Mucosa of descending colon (tissue), 3 donors: Measurements from ENCODE around the gene UBQLN1. TPM values are rescaled to one million over a fixed set of nuclear protein-coding genes. Genes with fewer than 3 reads are reported as not detected.

Source experiments
- ATAC-seq: fragments of 200-7000 bp; cut with Tn5 transposase; one replicate; pipeline ENCODE4 v1.9.1; 2020; ENCODE audit warnings: mild to moderate bottlenecking, moderate library complexity
- DNase-seq, 3 donors: peaks; one replicate each; pipeline ENCODE4 v3.0.0-alpha.2; 2020
- H3K36me3 ChIP-seq: fragments of 200-600 bp; one replicate; pipeline ENCODE4 v1.8.0; 2021; ENCODE audit warnings: low read depth, mild to moderate bottlenecking
- H3K4me1 ChIP-seq: fragments of 200-600 bp; one replicate; pipeline ENCODE4 v1.8.0; 2021; ENCODE audit warnings: low read depth, mild to moderate bottlenecking
- H3K4me3 ChIP-seq: fragments of 200-600 bp; one replicate; pipeline ENCODE4 v1.8.0; 2021; ENCODE audit warnings: mild to moderate bottlenecking
- H3K9me3 ChIP-seq: fragments of 200-600 bp; one replicate; pipeline ENCODE4 v1.8.0; 2021; ENCODE audit warnings: mild to moderate bottlenecking
- CTCF ChIP-seq: fragments of 200-600 bp; IDR thresholded peaks from one replicate; pipeline ENCODE4 v1.8.0; 2022; ENCODE audit warnings: antibody characterized with exemption, mild to moderate bottlenecking
- intact Hi-C, 2 donors: fragments of 100-400 bp; cut with DNase I in 1 of 2; cut with micrococcal nuclease in 1 of 2; formaldehyde crosslinking; loops; one replicate each; pipeline versions ENCODE4 v1.11.0 to v1.11.1; 2022; cut with DNase I, micrococcal nuclease
- total RNA-seq, 3 donors: library from RNA; stranded (reverse); fragmentation: NEBNext Ultra II Directional in 2 of 3; extraction: Animal tissue kit (Norgen Biotek cat#: 25700) in 2 of 3; gene quantifications; one replicate each; pipeline versions ENCODE4 v1.2.1 to v1.2.4, GENCODE V29; 2021 to 2023
- donor health status: DM: no; HTN: no; CAD: no; lungs with moderate emphysema.
- donor health status: DM: no; HTN: no; CAD: no.
- donor health status: DM: no; HTN: yes; CAD: no.

Gene UBQLN1
- total RNA-seq, 3 donors from 2014 or later, result 74.3 to 100.0 (median 80.6) TPM

- Histone ChIP-seq H3K4me3 (no peak overlapping the region), H3K36me3 (no peaks in the 10 kb centered on the region), H3K4me1 (peaks cover 10% of the 10 kb centered on the region), H3K9me3 (no peaks in the 10 kb centered on the region)
- ATAC-seq (no peak), DNase-seq (no peak)
- no peak for TF ChIP-seq CTCF
- intact Hi-C loops, result no loop called here
These were observed 79.2 kb downstream of the UBQLN1 start for GRCh38 chr9:83628540-83628939.

- no peak for TF ChIP-seq CTCF
- Histone ChIP-seq H3K36me3 (no peaks in the 10 kb centered on the region), H3K4me3 (no peak overlapping the region), H3K4me1 (peaks cover 23% of the 10 kb centered on the region), H3K9me3 (no peaks in the 10 kb centered on the region)
- DNase-seq (no peak), ATAC-seq (no peak)
- intact Hi-C loops, result no loop called here
These were observed 82.6 kb downstream of the UBQLN1 start for GRCh38 chr9:83625178-83625577.

GRCh38 chr9:83623679-83624076, 84.1 kb downstream of the UBQLN1 start:
- Histone ChIP-seq H3K4me1 (peaks cover 20% of the 10 kb centered on the region), H3K4me3 (peak overlapping the region; percentile 86), H3K9me3 (no peaks in the 10 kb centered on the region), H3K36me3 (no peaks in the 10 kb centered on the region)
- intact Hi-C loops, result no loop called here
- DNase-seq, result no peak
- ATAC-seq, result peak; percentile 51
- TF ChIP-seq CTCF, result no peak

- Histone ChIP-seq H3K4me1 (peaks cover 20% of the 10 kb centered on the region), H3K9me3 (no peaks in the 10 kb centered on the region), H3K4me3 (peak within 1 kb of the TSS; percentile 86), H3K36me3 (no peaks in the 10 kb centered on the region)
- intact Hi-C loops, result no loop called here
- TF ChIP-seq CTCF, result no peak
- ATAC-seq, result peak; percentile 86
- DNase-seq, result peak; percentile 69 to 88 (median 77)
These were observed 84.6 kb downstream of the UBQLN1 start, which contains the start of gene IDNK for GRCh38 chr9:83622939-83623678. IDNK (plus strand) TSS chr9:83623143; CDS start chr9:83623172, 29 bp downstream.

GRCh38 chr9:83622433-83622938, 85.3 kb downstream of the UBQLN1 start:
- TF ChIP-seq CTCF, result no peak
- Histone ChIP-seq H3K4me3 (peak overlapping the region; percentile 86), H3K4me1 (peaks cover 20% of the 10 kb centered on the region), H3K9me3 (no peaks in the 10 kb centered on the region), H3K36me3 (no peaks in the 10 kb centered on the region)
- ATAC-seq (peak; percentile 78), DNase-seq (peak in 2 of 3 donors; percentile 78 to 84)
- intact Hi-C loops, result no loop called here
